Large intestine (tissue), 3 donors: ENCODE measurements around the gene EFHC1. TPM values are rescaled to one million over a fixed set of nuclear protein-coding genes. Genes with fewer than 3 reads are reported as not detected.
A peak's percentile ranks its signal among the peaks of the same experiment; 100 is the strongest.
"Not testable (repeated sequence)": the region's sequence is repeated elsewhere in the genome, so short reads cannot be mapped to it uniquely, and the experiment has no call there.

ENCODE experiments used
- DNase-seq, 2 donors: peaks; one replicate each; pipeline versions ENCODE4 v3.0.0 to v3.0.0-alpha.2; 2013
- H3K27ac ChIP-seq: one replicate; pipeline ENCODE4 v1.5.1; 2013; ENCODE audit warnings: low read length
- H3K27me3 ChIP-seq: 2 replicates; pipeline ENCODE4 v1.6.1; 2013; ENCODE audit warnings: low read length; ENCODE audit not compliant: control insufficient read depth, insufficient read depth
- H3K36me3 ChIP-seq: 2 replicates; pipeline ENCODE4 v1.6.1; 2013; ENCODE audit warnings: low read length; ENCODE audit not compliant: control insufficient read depth, insufficient read depth
- H3K4me1 ChIP-seq: one replicate; pipeline ENCODE4 v1.6.1; 2013; ENCODE audit warnings: low read length; ENCODE audit not compliant: control insufficient read depth, insufficient read depth
- H3K4me3 ChIP-seq: one replicate; pipeline ENCODE4 v1.5.1; 2013; ENCODE audit warnings: low read length
- H3K9me3 ChIP-seq: one replicate; pipeline ENCODE4 v1.6.1; 2013; ENCODE audit warnings: mild to moderate bottlenecking, low read depth, low read length, moderate library complexity; ENCODE audit not compliant: control insufficient read depth
- WGBS: methylation state at CpG from one replicate; pipeline ENCODE4 v1.1.5; 2013; ENCODE audit warnings: low lambda C conversion rate; ENCODE audit not compliant: insufficient coverage; 5-methylcytosine and 5-hydroxymethylcytosine counted together
- polyA plus RNA-seq: library from polyadenylated mRNA; unstranded; fragments of 120-200 nt; gene quantifications from one replicate; pipeline ENCODE4 v1.2.1, GENCODE V29; 2013

The EFHC1 gene
- polyA plus RNA-seq, 1 donor: 23.2 TPM

GRCh38 chr6:52384145-52384766 is 35.9 kb upstream of the EFHC1 start:
- 80% methylated on average over 1 of the region's 2 CpGs for WGBS
- Histone ChIP-seq H3K9me3 (no peaks in the 10 kb centered on the region), H3K27ac (no peak overlapping the region), H3K4me1 (peaks cover 12% of the 10 kb centered on the region), H3K4me3 (no peak overlapping the region), H3K27me3 (no peaks in the 10 kb centered on the region), H3K36me3 (peaks cover 6% of the 10 kb centered on the region)
- no peak for DNase-seq

GRCh38 chr6:52385074-52385473 is 35.1 kb upstream of the EFHC1 start:
- Histone ChIP-seq H3K9me3 (no peaks in the 10 kb centered on the region), H3K4me3 (no peak overlapping the region), H3K27ac (no peak overlapping the region), H3K4me1 (peaks cover 18% of the 10 kb centered on the region), H3K36me3 (peaks cover 6% of the 10 kb centered on the region), H3K27me3 (no peaks in the 10 kb centered on the region)
- 100% methylated on average over 1 of the region's 4 CpGs for WGBS
- DNase-seq: no peak

- not testable (repeated sequence) for H3K4me3 ChIP-seq, DNase-seq, H3K36me3 ChIP-seq, H3K9me3 ChIP-seq, H3K27me3 ChIP-seq, H3K27ac ChIP-seq
- peaks cover 36% of the 10 kb centered on the region for H3K4me1 ChIP-seq
- WGBS: no CpG with 5 or more reads among the region's 4 CpGs
Measured at GRCh38 chr6:52388119-52388518, 32.0 kb upstream of the EFHC1 start.

GRCh38 chr6:52388790-52389189 is 31.4 kb upstream of the EFHC1 start:
- H3K9me3 ChIP-seq: no peaks in the 10 kb centered on the region
- no peak overlapping the region for H3K4me3 ChIP-seq
- peak overlapping the region; percentile 84 for H3K27ac ChIP-seq
- no peaks in the 10 kb centered on the region for H3K27me3 ChIP-seq
- WGBS: 80% methylated on average over 1 of the region's 4 CpGs
- peaks cover 2% of the 10 kb centered on the region for H3K36me3 ChIP-seq
- H3K4me1 ChIP-seq: peaks cover 34% of the 10 kb centered on the region
- no peak for DNase-seq

- H3K27me3 ChIP-seq: no peaks in the 10 kb centered on the region
- peak overlapping the region; percentile 84 for H3K27ac ChIP-seq
- H3K36me3 ChIP-seq: peaks cover 4% of the 10 kb centered on the region
- no peak for DNase-seq
- no peaks in the 10 kb centered on the region for H3K9me3 ChIP-seq
- peaks cover 34% of the 10 kb centered on the region for H3K4me1 ChIP-seq
- no peak overlapping the region for H3K4me3 ChIP-seq
- WGBS: no CpG with 5 or more reads among the region's 1 CpG
Measured at GRCh38 chr6:52389264-52389625, 30.9 kb upstream of the EFHC1 start.

GRCh38 chr6:52389626-52390360 is 30.3 kb upstream of the EFHC1 start:
- no CpG with 5 or more reads among the region's 8 CpGs for WGBS
- Histone ChIP-seq H3K27me3 (no peaks in the 10 kb centered on the region), H3K4me1 (peaks cover 34% of the 10 kb centered on the region), H3K9me3 (no peaks in the 10 kb centered on the region), H3K4me3 (peak overlapping the region; percentile 1), H3K36me3 (peaks cover 4% of the 10 kb centered on the region), H3K27ac (peak overlapping the region; percentile 84)
- peak; percentile 62 to 90 for DNase-seq

- peak overlapping the region; percentile 1 for H3K4me3 ChIP-seq
- H3K4me1 ChIP-seq: peaks cover 34% of the 10 kb centered on the region
Measured at GRCh38 chr6:52390361-52390727, 29.8 kb upstream of the EFHC1 start.

GRCh38 chr6:52391599-52391998 is 28.5 kb upstream of the EFHC1 start:
- Histone ChIP-seq H3K27ac (peak overlapping the region; percentile 35), H3K36me3 (peaks cover 4% of the 10 kb centered on the region), H3K9me3 (no peaks in the 10 kb centered on the region), H3K4me3 (no peak overlapping the region), H3K4me1 (peaks cover 43% of the 10 kb centered on the region), H3K27me3 (no peaks in the 10 kb centered on the region)
- WGBS: no CpG with 5 or more reads among the region's 1 CpG
- DNase-seq: no peak

More at GRCh38 chr6:52390361-52390727, 29.8 kb upstream of the EFHC1 start:
- H3K36me3 ChIP-seq: peaks cover 4% of the 10 kb centered on the region
- no CpG with 5 or more reads among the region's 4 CpGs for WGBS
- no peaks in the 10 kb centered on the region for H3K27me3 ChIP-seq
- H3K9me3 ChIP-seq: no peaks in the 10 kb centered on the region
- peak in 1 of 2 donors; percentile 69 for DNase-seq
- peak overlapping the region; percentile 84 for H3K27ac ChIP-seq

- no peak overlapping the region for H3K27ac ChIP-seq
- no peaks in the 10 kb centered on the region for H3K27me3 ChIP-seq
- DNase-seq: no peak
- peaks cover 4% of the 10 kb centered on the region for H3K36me3 ChIP-seq
- H3K4me1 ChIP-seq: peaks cover 43% of the 10 kb centered on the region
- H3K4me3 ChIP-seq: no peak overlapping the region
- no CpG with 5 or more reads among the region's 1 CpG for WGBS
- H3K9me3 ChIP-seq: no peaks in the 10 kb centered on the region
Measured at GRCh38 chr6:52392944-52393343, 27.2 kb upstream of the EFHC1 start.

- Histone ChIP-seq H3K36me3 (peaks cover 4% of the 10 kb centered on the region), H3K27ac (no peak overlapping the region), H3K4me1 (peaks cover 40% of the 10 kb centered on the region), H3K9me3 (no peaks in the 10 kb centered on the region), H3K27me3 (no peaks in the 10 kb centered on the region), H3K4me3 (no peak overlapping the region)
- WGBS: no CpG with 5 or more reads among the region's 1 CpG
- DNase-seq: no peak
Measured at GRCh38 chr6:52393780-52394179, 26.4 kb upstream of the EFHC1 start.

GRCh38 chr6:52394251-52394666 is 25.9 kb upstream of the EFHC1 start:
- H3K36me3 ChIP-seq: peaks cover 4% of the 10 kb centered on the region
- peaks cover 35% of the 10 kb centered on the region for H3K4me1 ChIP-seq
- WGBS: 71% methylated on average over 2 of the region's 4 CpGs
- no peaks in the 10 kb centered on the region for H3K27me3 ChIP-seq
- no peak overlapping the region for H3K27ac ChIP-seq
- H3K9me3 ChIP-seq: no peaks in the 10 kb centered on the region
- no peak for DNase-seq
- H3K4me3 ChIP-seq: no peak overlapping the region
